ENCODE results near the gene FOXN4. TPM values are rescaled to one million over a fixed set of nuclear protein-coding genes. Genes with fewer than 3 reads are reported as not detected.

Gene FOXN4
- total and polyA plus RNA-seq, 2 of the 13 experiments (the other 11 are each of a cell fraction or from before 2014, with no cell fraction given), result 0.11 TPM; not detected in 1

DNA sequence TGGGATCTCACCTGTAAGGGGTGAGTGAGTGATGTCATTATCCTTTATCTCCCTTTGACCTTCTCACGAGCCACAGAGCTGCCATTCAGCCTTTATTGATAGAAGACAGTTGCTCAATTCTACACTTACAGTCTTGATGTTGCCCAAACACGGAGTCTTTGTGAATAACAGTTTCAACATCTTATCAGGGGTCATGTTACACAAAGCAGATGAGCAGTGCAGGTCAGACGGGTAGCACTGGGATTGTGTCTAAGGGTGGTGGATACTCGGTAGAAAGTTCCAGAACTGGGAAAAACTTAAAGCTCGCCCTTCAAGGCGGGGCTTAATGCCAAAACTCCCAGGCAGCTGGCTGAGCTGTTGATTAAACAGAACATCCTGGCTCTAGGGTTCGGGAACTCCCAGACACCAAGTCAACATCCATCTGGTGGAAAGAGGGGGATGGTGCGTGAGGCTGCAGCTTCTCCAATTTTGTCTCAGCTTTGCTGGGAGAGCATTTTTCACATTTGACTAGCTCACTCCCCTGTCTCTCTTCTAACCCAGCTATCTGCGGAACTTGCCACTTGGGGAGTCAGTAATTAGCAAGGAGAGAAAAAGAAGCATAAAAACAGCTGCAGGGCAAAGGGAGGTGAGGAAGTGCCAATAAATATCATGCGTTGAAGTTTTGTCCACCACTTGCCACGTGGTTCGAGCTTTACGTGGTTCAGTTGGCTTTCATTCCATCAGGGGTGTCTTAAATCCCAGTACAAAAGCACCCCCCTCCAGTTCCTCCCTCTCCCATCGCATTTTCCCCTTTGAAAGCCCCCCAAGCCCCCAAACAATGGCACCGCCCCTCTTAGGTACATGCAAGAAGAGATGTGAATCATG lies 31.0 kb downstream of the FOXN4 start (continued):
- TF ChIP-seq, protein P1, sequence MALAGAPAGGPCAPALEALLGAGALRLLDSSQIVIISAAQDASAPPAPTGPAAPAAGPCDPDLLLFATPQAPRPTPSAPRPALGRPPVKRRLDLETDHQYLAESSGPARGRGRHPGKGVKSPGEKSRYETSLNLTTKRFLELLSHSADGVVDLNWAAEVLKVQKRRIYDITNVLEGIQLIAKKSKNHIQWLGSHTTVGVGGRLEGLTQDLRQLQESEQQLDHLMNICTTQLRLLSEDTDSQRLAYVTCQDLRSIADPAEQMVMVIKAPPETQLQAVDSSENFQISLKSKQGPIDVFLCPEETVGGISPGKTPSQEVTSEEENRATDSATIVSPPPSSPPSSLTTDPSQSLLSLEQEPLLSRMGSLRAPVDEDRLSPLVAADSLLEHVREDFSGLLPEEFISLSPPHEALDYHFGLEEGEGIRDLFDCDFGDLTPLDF (CRISPR knock-in tag; IDR thresholded peaks at IDR 0.05), result no peak
- TF ChIP-seq ZNF660 (CRISPR knock-in tag; IDR thresholded peaks at IDR 0.05; ENCODE audit: borderline replicate concordance, low read depth), result no peak
- no peak for TF ChIP-seq CC2D1A (CRISPR knock-in tag; IDR thresholded peaks at IDR 0.05)
- peak; percentile 85 for TF ChIP-seq FOSL2 (CRISPR knock-in tag; IDR thresholded peaks at IDR 0.05)
- no peak for TF ChIP-seq DNMT1 (CRISPR knock-in tag; IDR thresholded peaks at IDR 0.05)
- TF ChIP-seq ZNF816 (CRISPR knock-in tag; IDR thresholded peaks at IDR 0.05; ENCODE audit: borderline replicate concordance), result no peak
- TF ChIP-seq, protein P2, sequence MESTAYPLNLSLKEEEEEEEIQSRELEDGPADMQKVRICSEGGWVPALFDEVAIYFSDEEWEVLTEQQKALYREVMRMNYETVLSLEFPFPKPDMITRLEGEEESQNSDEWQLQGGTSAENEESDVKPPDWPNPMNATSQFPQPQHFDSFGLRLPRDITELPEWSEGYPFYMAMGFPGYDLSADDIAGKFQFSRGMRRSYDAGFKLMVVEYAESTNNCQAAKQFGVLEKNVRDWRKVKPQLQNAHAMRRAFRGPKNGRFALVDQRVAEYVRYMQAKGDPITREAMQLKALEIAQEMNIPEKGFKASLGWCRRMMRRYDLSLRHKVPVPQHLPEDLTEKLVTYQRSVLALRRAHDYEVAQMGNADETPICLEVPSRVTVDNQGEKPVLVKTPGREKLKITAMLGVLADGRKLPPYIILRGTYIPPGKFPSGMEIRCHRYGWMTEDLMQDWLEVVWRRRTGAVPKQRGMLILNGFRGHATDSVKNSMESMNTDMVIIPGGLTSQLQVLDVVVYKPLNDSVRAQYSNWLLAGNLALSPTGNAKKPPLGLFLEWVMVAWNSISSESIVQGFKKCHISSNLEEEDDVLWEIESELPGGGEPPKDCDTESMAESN (CRISPR knock-in tag; conservative IDR thresholded peaks at IDR 0.05), result no peak; the same call in 1 of the 2 replicates
- TF ChIP-seq ZNF317 (CRISPR knock-in tag; IDR thresholded peaks at IDR 0.05), result no peak
- TF ChIP-seq REL (CRISPR knock-in tag; conservative IDR thresholded peaks at IDR 0.05), result no peak
- no peak for TF ChIP-seq ZNF552 (CRISPR knock-in tag; IDR thresholded peaks at IDR 0.05; ENCODE audit: borderline replicate concordance)
- no peak for TF ChIP-seq SIN3A (IDR thresholded peaks at IDR 0.05; ENCODE audit: borderline replicate concordance, low read depth, low read length)
- TF ChIP-seq SMAD3 (CRISPR knock-in tag; IDR thresholded peaks at IDR 0.05), result peak; percentile 80; the same call in 1 of the 2 replicates
- no peak for TF ChIP-seq ZNF777 (CRISPR knock-in tag; IDR thresholded peaks at IDR 0.05)
- TF ChIP-seq, protein P3, sequence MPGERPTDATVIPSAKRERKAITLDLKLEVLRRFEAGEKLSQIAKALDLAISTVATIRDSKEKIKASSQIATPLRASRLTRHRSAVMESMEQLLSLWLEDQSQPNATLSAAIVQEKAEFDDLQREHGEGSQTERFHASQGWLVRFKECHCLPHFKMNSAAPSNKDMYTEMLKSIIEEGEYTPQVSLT (CRISPR knock-in tag; IDR thresholded peaks at IDR 0.05; ENCODE audit: borderline replicate concordance, low read depth), result no peak
- no peak for TF ChIP-seq XBP1 (CRISPR knock-in tag; IDR thresholded peaks at IDR 0.05)
- TF ChIP-seq, protein P4, sequence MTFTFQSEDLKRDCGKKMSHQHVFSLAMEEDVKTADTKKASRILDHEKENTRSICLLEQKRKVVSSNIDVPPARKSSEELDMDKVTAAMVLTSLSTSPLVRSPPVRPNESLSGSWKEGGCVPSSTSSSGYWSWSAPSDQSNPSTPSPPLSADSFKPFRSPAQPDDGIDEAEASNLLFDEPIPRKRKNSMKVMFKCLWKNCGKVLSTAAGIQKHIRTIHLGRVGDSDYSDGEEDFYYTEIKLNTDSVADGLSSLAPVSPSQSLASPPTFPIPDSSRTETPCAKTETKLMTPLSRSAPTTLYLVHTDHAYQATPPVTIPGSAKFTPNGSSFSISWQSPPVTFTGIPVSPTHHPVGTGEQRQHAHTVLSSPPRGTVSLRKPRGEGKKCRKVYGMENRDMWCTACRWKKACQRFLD (CRISPR knock-in tag; IDR thresholded peaks at IDR 0.05; ENCODE audit: borderline replicate concordance), result no peak
- no peak for TF ChIP-seq NCOA1 (CRISPR knock-in tag; IDR thresholded peaks at IDR 0.05)
- no peak for TF ChIP-seq NAIF1 (CRISPR knock-in tag; IDR thresholded peaks at IDR 0.05; ENCODE audit: borderline replicate concordance)
- TF ChIP-seq, protein P5, sequence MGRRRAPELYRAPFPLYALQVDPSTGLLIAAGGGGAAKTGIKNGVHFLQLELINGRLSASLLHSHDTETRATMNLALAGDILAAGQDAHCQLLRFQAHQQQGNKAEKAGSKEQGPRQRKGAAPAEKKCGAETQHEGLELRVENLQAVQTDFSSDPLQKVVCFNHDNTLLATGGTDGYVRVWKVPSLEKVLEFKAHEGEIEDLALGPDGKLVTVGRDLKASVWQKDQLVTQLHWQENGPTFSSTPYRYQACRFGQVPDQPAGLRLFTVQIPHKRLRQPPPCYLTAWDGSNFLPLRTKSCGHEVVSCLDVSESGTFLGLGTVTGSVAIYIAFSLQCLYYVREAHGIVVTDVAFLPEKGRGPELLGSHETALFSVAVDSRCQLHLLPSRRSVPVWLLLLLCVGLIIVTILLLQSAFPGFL (CRISPR knock-in tag; IDR thresholded peaks at IDR 0.05), result no peak
- TF ChIP-seq ZNF879 (CRISPR knock-in tag; IDR thresholded peaks at IDR 0.05), result no peak
- no peak for TF ChIP-seq PTBP1 (IDR thresholded peaks at IDR 0.05; ENCODE audit: low read depth, low read length, poor library complexity, severe bottlenecking)
- no peak for TF ChIP-seq KAT2B (IDR thresholded peaks at IDR 0.05; ENCODE audit: borderline replicate concordance, low read depth, low read length)
- no peak; the same call in 1 of the 2 replicates for TF ChIP-seq ATF1 (CRISPR knock-in tag; IDR thresholded peaks at IDR 0.05)
- no peak for TF ChIP-seq ZNF749 (CRISPR knock-in tag; IDR thresholded peaks at IDR 0.05; ENCODE audit: borderline replicate concordance)
- no peak for TF ChIP-seq KMT2B (CRISPR knock-in tag; IDR thresholded peaks at IDR 0.05)
